HL-60 (cell line): ENCODE data around the gene KXD1.

ENCODE experiments used
- CTCF ChIP-seq: IDR thresholded peaks from one replicate; pipeline ENCODE4 v1.5.1; 2011; ENCODE audit warnings: low read length, control low read depth, inconsistent platforms; ENCODE audit not compliant: insufficient read depth
- GABPA ChIP-seq: IDR thresholded peaks from 2 replicates; pipeline ENCODE4 v1.6.1; 2012; ENCODE audit warnings: low read depth
- POLR2AphosphoS5 ChIP-seq: IDR thresholded peaks from 2 replicates; pipeline ENCODE4 v1.6.1; 2012; ENCODE audit warnings: low read depth

GRCh38 chr19:18613589-18614234 is 56.0 kb downstream of the KXD1 start:
- no peak for TF ChIP-seq CTCF
- no peak for TF ChIP-seq POLR2AphosphoS5
- no peak for TF ChIP-seq GABPA
